Peyer's patch (tissue), 4 donors: ENCODE results near the gene EPS8L2. TPM values are rescaled to one million over a fixed set of nuclear protein-coding genes. Genes with fewer than 3 reads are reported as not detected.
A peak's percentile ranks its signal among the peaks of the same experiment; 100 is the strongest.
"Not testable (repeated sequence)": the region's sequence is repeated elsewhere in the genome, so short reads cannot be mapped to it uniquely, and the experiment has no call there.

Experiments
- DNase-seq, 3 donors: peaks; one replicate each; pipeline ENCODE4 v3.0.0-alpha.2; 2017 to 2019
- H3K27ac ChIP-seq, 4 donors: fragments of 200-600 bp; sonication (generic); one replicate each; pipeline ENCODE4 v1.5.1; 2016 to 2019
- H3K27me3 ChIP-seq, 2 donors: fragments of 200-600 bp; sonication (generic); one replicate each; pipeline ENCODE4 v1.5.1; 2019
- H3K36me3 ChIP-seq, 3 donors: fragments of 200-600 bp; sonication (generic); one replicate each; pipeline ENCODE4 v1.5.1; 2016 to 2019
- H3K4me1 ChIP-seq, 4 donors: fragments of 200-600 bp; sonication (generic); one replicate each; pipeline ENCODE4 v1.5.1; 2016 to 2019
- H3K4me3 ChIP-seq, 4 donors: fragments of 200-600 bp; sonication (generic); 1 replicate in 3 of 4; 2 replicates in 1 of 4; pipeline ENCODE4 v1.5.1; 2016 to 2019; ENCODE audit warnings: mild to moderate bottlenecking in 1 of 4
- H3K9me3 ChIP-seq, 4 donors: fragments of 200-600 bp; sonication (generic); one replicate each; pipeline ENCODE4 v1.5.1; 2016 to 2019; ENCODE audit warnings: mild to moderate bottlenecking in 1 of 4
- POLR2A ChIP-seq, 2 donors: fragments of 450-650 bp; IDR thresholded peaks; one replicate each; pipeline ENCODE4 v1.5.1; 2017; ENCODE audit warnings: antibody characterized with exemption in 2 of 2, mild to moderate bottlenecking in 2 of 2, moderate library complexity in 2 of 2
- total RNA-seq, 4 donors: library from RNA; depleted of rRNA; stranded (reverse); fragments of >200 nt; gene quantifications; one replicate each; pipeline ENCODE4 v1.1.0, GENCODE V29; 2016
- TF ChIP-seq, protein P1 (sequence below), 6 experiments: fragments of 450-650 bp in 4 of 6; fragments of 200-600 bp in 2 of 6; sonication (generic) in 1 of 6; IDR thresholded peaks; one replicate each; pipeline ENCODE4 v1.5.1; 2017 to 2019; ENCODE audit warnings: antibody characterized with exemption in 6 of 6, mild to moderate bottlenecking in 3 of 6, moderate library complexity in 1 of 6

Gene EPS8L2
- total RNA-seq, 4 donors from 2014 or later = 258 to 710 (median 672) TPM

DNA sequence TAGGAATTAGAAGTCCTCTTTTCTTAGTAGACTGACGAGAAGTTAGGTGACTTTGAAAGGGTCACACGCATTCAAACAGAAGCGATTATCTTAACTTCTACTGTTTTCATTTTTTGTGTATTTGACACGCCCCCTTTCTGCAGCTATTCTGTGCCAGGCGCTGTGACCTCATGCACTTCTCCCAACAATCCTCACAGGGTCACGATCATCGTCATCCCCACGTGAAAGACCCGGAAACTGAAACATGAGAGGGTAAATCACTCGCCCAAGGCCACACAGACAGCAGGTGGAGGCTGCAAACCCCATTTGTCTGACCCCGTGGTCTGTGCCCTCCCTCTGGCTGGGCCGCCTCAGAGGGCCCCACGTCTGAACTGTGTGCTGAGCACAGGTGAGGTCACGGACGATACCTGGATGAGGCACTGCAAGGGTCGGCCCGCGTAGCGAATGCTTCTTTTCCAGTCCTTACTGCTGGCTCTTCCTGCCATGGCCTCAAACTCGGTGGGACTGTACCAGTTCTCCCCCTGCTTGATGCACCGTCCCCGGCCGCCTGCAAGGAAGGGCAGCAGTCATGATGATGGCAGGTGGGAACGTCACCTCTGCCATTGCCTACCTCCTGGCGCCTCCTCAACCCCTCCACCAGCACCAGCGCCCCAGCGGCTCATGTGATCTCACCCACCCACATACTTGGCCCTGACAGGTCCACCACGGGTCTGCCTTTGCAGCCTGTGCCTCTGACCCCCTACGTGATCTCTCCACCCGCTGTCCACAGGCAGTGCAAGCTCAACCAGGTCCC is 19.4 kb upstream of the EPS8L2 start:
- H3K9me3 ChIP-seq = no peaks in the 10 kb centered on the region
- no peaks in the 10 kb centered on the region for H3K27me3 ChIP-seq
- no peak for DNase-seq
- H3K4me1 ChIP-seq = peaks cover 0 to 7% (median 0%) of the 10 kb centered on the region in 4 donors
- no peak for TF ChIP-seq POLR2A (IDR thresholded peaks at IDR 0.05)
- TF ChIP-seq, protein P1, sequence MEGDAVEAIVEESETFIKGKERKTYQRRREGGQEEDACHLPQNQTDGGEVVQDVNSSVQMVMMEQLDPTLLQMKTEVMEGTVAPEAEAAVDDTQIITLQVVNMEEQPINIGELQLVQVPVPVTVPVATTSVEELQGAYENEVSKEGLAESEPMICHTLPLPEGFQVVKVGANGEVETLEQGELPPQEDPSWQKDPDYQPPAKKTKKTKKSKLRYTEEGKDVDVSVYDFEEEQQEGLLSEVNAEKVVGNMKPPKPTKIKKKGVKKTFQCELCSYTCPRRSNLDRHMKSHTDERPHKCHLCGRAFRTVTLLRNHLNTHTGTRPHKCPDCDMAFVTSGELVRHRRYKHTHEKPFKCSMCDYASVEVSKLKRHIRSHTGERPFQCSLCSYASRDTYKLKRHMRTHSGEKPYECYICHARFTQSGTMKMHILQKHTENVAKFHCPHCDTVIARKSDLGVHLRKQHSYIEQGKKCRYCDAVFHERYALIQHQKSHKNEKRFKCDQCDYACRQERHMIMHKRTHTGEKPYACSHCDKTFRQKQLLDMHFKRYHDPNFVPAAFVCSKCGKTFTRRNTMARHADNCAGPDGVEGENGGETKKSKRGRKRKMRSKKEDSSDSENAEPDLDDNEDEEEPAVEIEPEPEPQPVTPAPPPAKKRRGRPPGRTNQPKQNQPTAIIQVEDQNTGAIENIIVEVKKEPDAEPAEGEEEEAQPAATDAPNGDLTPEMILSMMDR (IDR thresholded peaks at IDR 0.05) = no peak
- H3K36me3 ChIP-seq = peaks cover 0 to 66% (median 3%) of the 10 kb centered on the region in 3 donors
- no peak overlapping the region for H3K27ac ChIP-seq
- H3K4me3 ChIP-seq = no peak overlapping the region

DNA sequence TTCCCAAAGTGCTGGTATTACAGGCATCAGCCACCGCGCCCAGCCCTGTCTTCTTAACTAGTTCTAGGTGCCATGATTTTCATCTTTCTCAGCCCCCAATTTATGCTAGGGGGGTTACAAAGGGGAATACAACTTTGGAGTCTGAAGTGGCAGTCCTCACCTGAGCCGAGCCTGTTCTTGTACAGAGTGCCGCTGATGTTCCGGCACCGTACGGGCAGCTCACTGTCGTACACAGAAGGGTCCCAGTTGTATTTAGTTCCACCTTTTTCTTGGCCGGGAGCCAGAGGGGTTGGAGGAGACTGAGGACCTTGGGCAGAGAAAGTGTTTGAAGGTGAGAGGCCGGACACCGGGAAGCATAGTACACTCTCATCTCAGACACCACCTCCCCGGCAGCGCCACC is 18.3 kb upstream of the EPS8L2 start:
- Histone ChIP-seq H3K36me3 (peaks cover 0 to 66% (median 3%) of the 10 kb centered on the region in 3 donors), H3K27ac (no peak overlapping the region), H3K9me3 (no peaks in the 10 kb centered on the region), H3K27me3 (no peaks in the 10 kb centered on the region), H3K4me3 (no peak overlapping the region), H3K4me1 (peaks cover 0 to 7% (median 0%) of the 10 kb centered on the region in 4 donors)
- DNase-seq = no peak
- TF ChIP-seq POLR2A (IDR thresholded peaks at IDR 0.05) = no peak
- TF ChIP-seq, protein P1 (IDR thresholded peaks at IDR 0.05) = no peak

- no peak for TF ChIP-seq POLR2A (IDR thresholded peaks at IDR 0.05)
- TF ChIP-seq, protein P1 (IDR thresholded peaks at IDR 0.05) = no peak
- no peaks in the 10 kb centered on the region for H3K9me3 ChIP-seq
- H3K27me3 ChIP-seq = no peaks in the 10 kb centered on the region
- H3K27ac ChIP-seq = no peak overlapping the region
- peaks cover 0 to 60% (median 3%) of the 10 kb centered on the region in 3 donors for H3K36me3 ChIP-seq
- DNase-seq = peak in 1 of 3 donors; percentile 40
- no peak overlapping the region for H3K4me3 ChIP-seq
- H3K4me1 ChIP-seq = peaks cover 0 to 12% (median 5%) of the 10 kb centered on the region in 4 donors
These were observed 17.4 kb upstream of the EPS8L2 start for GRCh38 chr11:688681-689080.

DNA sequence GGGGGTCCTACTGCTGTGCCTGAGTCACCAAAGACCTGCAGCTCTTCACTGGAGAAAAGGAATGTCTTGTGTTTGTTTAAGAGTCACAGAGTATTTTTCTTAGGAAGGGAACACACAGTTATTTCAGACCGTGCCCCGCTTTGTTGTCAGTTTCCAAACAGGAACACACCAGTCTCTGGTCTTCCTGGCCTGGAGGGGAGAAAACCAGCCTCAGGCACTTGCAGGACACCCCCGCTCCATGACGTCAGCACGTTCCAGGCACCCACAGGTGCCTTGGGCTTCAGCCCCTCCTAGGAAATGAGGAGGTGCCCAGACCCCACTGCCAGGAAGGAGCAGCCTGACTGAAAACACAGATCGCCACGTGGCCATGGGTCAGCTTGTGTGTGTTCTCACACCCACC is 16.4 kb upstream of the EPS8L2 start:
- H3K9me3 ChIP-seq = no peaks in the 10 kb centered on the region
- H3K27me3 ChIP-seq = no peaks in the 10 kb centered on the region
- no peak overlapping the region for H3K27ac ChIP-seq
- peak in 1 of 3 donors; percentile 43 for DNase-seq
- H3K36me3 ChIP-seq = peaks cover 0 to 51% (median under 1%) of the 10 kb centered on the region in 3 donors
- TF ChIP-seq, protein P1 (IDR thresholded peaks at IDR 0.05) = no peak
- TF ChIP-seq POLR2A (IDR thresholded peaks at IDR 0.05) = no peak
- no peak overlapping the region for H3K4me3 ChIP-seq
- peaks cover 3 to 21% (median 14%) of the 10 kb centered on the region in 4 donors for H3K4me1 ChIP-seq

DNA sequence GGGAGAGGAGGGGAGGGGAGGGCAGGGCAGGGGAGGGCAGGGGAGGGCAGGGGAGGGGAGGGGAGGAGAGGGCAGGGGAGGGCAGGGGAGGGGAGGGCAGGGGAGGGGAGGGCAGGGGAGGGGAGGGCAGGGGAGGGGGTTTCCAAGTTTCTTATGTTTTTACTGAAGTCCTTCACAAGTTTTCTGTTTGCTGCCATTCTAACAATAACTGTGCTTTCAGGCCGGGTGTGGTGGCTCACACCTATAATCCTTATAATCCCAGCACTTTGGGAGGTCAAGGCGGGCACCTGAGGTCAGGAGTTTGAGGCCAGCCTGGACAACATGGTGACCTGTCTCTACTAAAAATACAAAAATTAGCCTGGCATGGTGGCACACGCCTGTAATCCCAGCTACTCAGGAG is 15.8 kb upstream of the EPS8L2 start:
- DNase-seq, H3K27me3 ChIP-seq, H3K9me3 ChIP-seq, H3K4me3 ChIP-seq, H3K27ac ChIP-seq: not testable (repeated sequence)
- Histone ChIP-seq H3K4me1 (peaks cover 3 to 22% (median 15%) of the 10 kb centered on the region in 4 donors), H3K36me3 (peaks cover 0 to 45% (median 0%) of the 10 kb centered on the region in 3 donors)
